Endothelial cell (in vitro differentiated cells): ENCODE data around the gene LRRC59. TPM values are rescaled to one million over a fixed set of nuclear protein-coding genes. Genes with fewer than 3 reads are reported as not detected.

ENCODE experiments used
- DNase-seq: peaks from one replicate; pipeline ENCODE4 v3.0.0; 2021; ENCODE audit warnings: low spot score
- H3K27ac Mint-ChIP-seq: one replicate; pipeline ENCODE4 v1.8.0; 2021; ENCODE audit warnings: mixed read lengths, inconsistent platforms; ENCODE audit not compliant: unreplicated experiment
- H3K27me3 Mint-ChIP-seq: one replicate; pipeline ENCODE4 v1.8.0; 2021; ENCODE audit warnings: mild to moderate bottlenecking, moderate library complexity, mixed read lengths, inconsistent platforms; ENCODE audit not compliant: unreplicated experiment
- H3K36me3 Mint-ChIP-seq: one replicate; pipeline ENCODE4 v1.8.0; 2021; ENCODE audit warnings: mild to moderate bottlenecking, low read depth, mixed read lengths, inconsistent platforms; ENCODE audit not compliant: unreplicated experiment
- H3K4me1 Mint-ChIP-seq: one replicate; pipeline ENCODE4 v1.8.0; 2021; ENCODE audit warnings: mild to moderate bottlenecking, mixed read lengths, inconsistent platforms; ENCODE audit not compliant: unreplicated experiment
- H3K4me3 Mint-ChIP-seq: one replicate; pipeline ENCODE4 v1.8.0; 2021; ENCODE audit warnings: mild to moderate bottlenecking, mixed read lengths, inconsistent platforms; ENCODE audit not compliant: unreplicated experiment
- H3K9me3 Mint-ChIP-seq: one replicate; pipeline ENCODE4 v1.8.0; 2021; ENCODE audit warnings: mixed read lengths, inconsistent platforms; ENCODE audit not compliant: unreplicated experiment
- total RNA-seq: library from RNA; stranded (reverse); fragmentation: NEBNext Ultra II Directional; extraction: Animal tissue kit (Norgen Biotek cat#: 25700); gene quantifications from one replicate; pipeline ENCODE4 v1.2.1, GENCODE V29; 2021; ENCODE audit not compliant: unreplicated experiment
- TF ChIP-seq, protein P1 (sequence below): fragments of 200-600 bp; sonication (generic); IDR thresholded peaks from one replicate; pipeline ENCODE4 v1.5.0; 2021; ENCODE audit warnings: antibody characterized with exemption; ENCODE audit not compliant: unreplicated experiment

LRRC59 gene
- total RNA-seq, 1 donor from 2014 or later: 64.2 TPM

DNA sequence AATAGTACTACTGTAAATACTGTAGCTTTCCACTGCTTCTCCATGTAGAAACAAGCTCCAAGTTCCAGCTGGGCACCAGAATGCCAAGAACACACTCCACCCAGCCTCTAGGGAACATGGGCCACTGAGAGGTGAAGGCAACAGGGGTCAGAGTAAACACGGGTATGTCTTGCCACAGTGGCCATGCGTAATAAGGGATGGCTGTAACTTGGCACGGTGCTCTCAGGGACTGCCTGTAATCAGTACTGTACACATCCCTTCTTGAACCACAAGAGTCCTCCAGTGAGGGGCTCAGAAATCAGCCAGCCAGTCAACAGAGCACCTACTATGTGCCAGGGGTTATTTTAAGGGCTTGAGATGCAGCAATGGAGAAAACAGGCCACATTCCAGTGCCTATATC lies 10.8 kb downstream of the LRRC59 start:
- Mint-ChIP-seq H3K4me1 (no peaks in the 10 kb centered on the region), H3K36me3 (peaks cover 66% of the 10 kb centered on the region), H3K27me3 (peaks cover 3% of the 10 kb centered on the region), H3K27ac (no peak overlapping the region), H3K4me3 (no peak overlapping the region), H3K9me3 (no peaks in the 10 kb centered on the region)
- DNase-seq: no peak
- TF ChIP-seq, protein P1, sequence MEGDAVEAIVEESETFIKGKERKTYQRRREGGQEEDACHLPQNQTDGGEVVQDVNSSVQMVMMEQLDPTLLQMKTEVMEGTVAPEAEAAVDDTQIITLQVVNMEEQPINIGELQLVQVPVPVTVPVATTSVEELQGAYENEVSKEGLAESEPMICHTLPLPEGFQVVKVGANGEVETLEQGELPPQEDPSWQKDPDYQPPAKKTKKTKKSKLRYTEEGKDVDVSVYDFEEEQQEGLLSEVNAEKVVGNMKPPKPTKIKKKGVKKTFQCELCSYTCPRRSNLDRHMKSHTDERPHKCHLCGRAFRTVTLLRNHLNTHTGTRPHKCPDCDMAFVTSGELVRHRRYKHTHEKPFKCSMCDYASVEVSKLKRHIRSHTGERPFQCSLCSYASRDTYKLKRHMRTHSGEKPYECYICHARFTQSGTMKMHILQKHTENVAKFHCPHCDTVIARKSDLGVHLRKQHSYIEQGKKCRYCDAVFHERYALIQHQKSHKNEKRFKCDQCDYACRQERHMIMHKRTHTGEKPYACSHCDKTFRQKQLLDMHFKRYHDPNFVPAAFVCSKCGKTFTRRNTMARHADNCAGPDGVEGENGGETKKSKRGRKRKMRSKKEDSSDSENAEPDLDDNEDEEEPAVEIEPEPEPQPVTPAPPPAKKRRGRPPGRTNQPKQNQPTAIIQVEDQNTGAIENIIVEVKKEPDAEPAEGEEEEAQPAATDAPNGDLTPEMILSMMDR: no peak

DNA sequence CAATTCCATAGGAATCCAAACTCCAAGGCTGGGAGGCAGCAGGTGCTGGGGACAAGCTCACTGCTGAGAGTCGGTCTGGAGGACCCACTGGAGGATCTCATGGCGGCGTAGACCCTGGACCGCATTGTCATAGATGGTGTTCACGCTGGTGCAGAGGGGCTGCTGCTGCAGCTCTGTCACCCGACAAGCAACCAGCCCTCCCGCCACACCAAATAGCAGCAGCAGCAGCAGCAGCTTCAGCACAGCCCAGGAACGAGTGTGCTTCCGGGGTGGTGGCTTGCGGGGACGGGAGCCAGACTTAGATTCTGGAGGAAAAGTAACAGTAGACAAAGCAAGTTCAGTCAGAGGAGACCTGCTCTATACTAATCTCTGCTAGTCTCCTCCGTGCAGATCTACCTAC lies 14.4 kb downstream of the LRRC59 start:
- Mint-ChIP-seq H3K27ac (no peak overlapping the region), H3K4me3 (no peak overlapping the region), H3K27me3 (no peaks in the 10 kb centered on the region), H3K9me3 (no peaks in the 10 kb centered on the region), H3K36me3 (peaks cover 54% of the 10 kb centered on the region), H3K4me1 (no peaks in the 10 kb centered on the region)
- TF ChIP-seq, protein P1: no peak
- DNase-seq: no peak

DNA sequence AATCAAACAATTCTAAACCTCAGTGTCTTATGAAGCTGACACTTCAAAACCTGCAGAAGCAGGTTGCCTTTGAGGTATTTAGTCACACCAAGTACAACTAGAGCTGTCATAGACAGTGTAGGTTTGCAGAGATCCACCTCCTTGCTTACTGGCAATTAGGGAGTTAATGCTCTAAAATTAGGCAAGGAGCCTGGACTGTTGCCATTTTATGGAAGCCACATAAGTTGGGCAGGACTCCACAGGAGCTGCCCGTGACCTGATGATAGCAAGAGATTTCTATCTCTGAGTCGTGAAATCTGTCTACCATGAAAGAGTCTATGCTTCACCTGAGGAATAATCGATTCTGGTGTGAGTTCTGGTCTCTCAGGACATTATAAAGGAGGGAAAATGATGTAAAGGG lies 15.4 kb downstream of the LRRC59 start:
- peaks cover 44% of the 10 kb centered on the region for H3K36me3 Mint-ChIP-seq
- DNase-seq: no peak
- no peaks in the 10 kb centered on the region for H3K27me3 Mint-ChIP-seq
- no peaks in the 10 kb centered on the region for H3K4me1 Mint-ChIP-seq
- no peak overlapping the region for H3K27ac Mint-ChIP-seq
- TF ChIP-seq, protein P1: no peak
- no peaks in the 10 kb centered on the region for H3K9me3 Mint-ChIP-seq
- no peak overlapping the region for H3K4me3 Mint-ChIP-seq

DNA sequence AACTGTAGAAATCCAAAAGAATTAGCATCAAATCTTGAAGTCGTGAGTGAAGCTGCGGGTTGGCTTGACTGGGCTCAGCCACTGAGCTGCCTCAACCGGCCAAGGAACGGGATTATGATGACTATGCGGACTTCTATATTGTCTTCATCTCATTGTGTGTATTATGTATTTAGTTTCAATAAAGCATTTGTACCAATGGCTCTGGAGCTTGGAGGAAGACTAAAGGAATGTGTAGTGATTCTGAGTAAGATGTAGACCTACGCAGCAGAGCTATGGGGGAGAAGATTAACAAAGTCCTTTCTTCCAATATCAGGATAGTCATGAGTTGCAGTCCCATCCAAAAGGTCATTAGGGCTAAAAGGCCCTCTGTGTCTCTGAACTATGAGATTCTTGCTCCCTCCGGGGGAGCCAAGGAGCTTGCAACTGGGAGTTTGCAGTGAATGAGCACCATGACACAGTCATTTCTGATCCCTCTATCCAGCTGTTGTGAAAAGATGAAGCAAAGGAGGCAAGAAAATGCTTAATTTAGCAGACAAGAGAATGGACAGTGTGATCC lies 16.0 kb downstream of the LRRC59 start:
- Mint-ChIP-seq H3K36me3 (peaks cover 38% of the 10 kb centered on the region), H3K4me3 (no peak overlapping the region), H3K27ac (no peak overlapping the region), H3K4me1 (no peaks in the 10 kb centered on the region), H3K9me3 (no peaks in the 10 kb centered on the region), H3K27me3 (no peaks in the 10 kb centered on the region)
- DNase-seq: no peak
- TF ChIP-seq, protein P1: no peak

DNA sequence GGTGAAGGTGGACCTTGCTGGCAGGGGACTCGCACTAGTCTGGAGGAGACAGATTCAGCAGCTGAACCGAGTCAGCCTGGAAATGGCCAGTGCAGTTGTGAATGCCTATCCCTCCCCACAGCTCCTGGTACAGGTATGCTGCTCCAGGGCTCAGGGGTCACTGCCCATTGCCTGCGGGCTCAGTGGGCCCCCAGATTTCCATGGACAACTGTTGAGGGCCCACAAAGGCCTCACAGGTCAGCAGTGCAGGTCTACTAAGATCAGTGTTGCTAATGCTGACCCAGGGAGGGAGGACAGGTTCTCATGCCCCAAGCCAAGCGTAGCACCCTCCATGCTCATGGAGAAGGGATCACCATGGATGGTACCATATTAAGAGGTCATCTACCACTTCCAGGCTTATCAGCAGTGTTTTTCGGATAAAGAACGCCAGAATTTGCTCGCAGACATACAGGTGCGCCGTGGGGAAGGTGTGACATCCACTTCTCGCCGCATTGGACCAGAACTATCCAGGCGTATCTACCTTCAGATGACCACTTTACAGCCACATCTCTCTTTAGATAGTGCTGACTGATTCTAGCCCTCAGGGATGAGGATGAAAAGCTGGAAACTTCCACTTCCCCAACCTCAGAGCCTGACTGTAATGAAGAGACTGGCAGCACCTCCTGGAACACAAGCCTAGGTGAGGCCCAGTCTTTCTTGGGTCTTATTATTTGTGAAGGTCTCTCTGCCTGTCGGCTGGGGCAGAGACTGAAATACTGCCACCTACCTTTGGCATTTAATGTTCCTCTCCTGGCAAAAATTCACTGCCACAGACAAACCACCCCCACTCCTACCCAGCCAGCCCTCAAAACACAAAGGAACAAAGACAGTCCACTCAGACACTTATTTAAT lies 16.7 kb downstream of the LRRC59 start:
- Mint-ChIP-seq H3K27me3 (no peaks in the 10 kb centered on the region), H3K4me1 (peaks cover under 1% of the 10 kb centered on the region)

More for the DNA sequence above, 16.7 kb downstream of the LRRC59 start:
- peaks cover 37% of the 10 kb centered on the region for H3K36me3 Mint-ChIP-seq
- no peak for DNase-seq
- no peak overlapping the region for H3K27ac Mint-ChIP-seq
- H3K9me3 Mint-ChIP-seq: no peaks in the 10 kb centered on the region
- no peak overlapping the region for H3K4me3 Mint-ChIP-seq
- TF ChIP-seq, protein P1: no peak
